Activated CD8-positive, alpha-beta memory T cell treated with anti-CD3 and anti-CD28 coated beads, Interleukin-2, amount 50 U/mL, for 1 hour (primary cell): ENCODE measurements around the gene SMARCB1.

ENCODE experiments used
- DNase-seq: peaks from one replicate; pipeline ENCODE4 v3.0.0-alpha.2; 2020; ENCODE audit errors: extremely low read depth

The SMARCB1 gene

DNA sequence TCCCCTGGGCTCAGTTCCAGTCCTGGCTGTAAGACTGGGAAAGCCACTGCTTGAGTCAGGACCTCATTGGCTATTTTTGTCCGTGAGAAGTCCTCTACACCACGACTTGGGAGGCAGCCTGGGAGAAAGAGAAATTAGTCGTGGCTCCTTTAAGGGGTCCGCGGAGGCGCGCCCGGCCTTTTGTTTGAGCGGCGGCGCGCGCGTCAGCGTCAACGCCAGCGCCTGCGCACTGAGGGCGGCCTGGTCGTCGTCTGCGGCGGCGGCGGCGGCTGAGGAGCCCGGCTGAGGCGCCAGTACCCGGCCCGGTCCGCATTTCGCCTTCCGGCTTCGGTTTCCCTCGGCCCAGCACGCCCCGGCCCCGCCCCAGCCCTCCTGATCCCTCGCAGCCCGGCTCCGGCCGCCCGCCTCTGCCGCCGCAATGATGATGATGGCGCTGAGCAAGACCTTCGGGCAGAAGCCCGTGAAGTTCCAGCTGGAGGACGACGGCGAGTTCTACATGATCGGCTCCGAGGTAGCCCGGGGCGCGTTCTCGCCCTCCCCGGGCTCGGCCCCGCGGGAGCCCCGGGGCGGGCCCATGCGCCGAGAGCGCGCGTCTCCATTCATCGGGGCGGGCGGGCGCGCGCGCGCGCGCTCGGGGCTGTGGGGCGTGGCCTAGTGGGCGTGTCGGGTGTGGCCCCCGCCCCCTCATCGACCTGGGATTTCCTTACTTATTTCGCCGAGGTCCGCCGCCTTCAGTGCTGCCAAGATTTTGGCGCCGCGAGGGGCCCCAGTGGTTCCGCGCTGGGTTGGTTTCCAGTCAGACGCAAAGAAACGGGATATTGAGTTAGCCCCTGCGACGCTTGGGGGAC is at the start of gene SMARCB1:
TSS of gene SMARCB1 (plus strand) at position 215 of the 848 bp plus-strand sequence. CDS start at position 419, 204 bp downstream.
- peak; percentile 65 for DNase-seq

DNA sequence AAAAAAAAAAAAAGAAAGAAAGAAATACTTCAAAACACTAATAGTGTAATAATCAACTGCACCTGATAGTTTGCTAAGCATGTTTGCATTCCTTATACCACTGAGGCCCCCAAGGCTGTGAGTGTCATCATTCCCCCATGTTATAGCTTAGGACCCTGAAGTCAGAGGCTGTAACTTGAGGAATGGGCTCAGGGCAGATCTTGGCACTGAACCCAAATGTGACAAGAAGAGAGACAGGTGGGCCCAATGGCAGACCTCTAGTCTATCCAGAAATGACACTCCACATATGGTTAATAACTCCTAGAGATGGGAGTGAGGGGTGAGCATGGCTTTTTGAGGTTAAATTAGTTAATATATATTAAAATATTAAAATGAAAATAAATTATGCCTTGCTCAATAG is 49.1 kb upstream of the SMARCB1 start:
- DNase-seq = no peak

DNA sequence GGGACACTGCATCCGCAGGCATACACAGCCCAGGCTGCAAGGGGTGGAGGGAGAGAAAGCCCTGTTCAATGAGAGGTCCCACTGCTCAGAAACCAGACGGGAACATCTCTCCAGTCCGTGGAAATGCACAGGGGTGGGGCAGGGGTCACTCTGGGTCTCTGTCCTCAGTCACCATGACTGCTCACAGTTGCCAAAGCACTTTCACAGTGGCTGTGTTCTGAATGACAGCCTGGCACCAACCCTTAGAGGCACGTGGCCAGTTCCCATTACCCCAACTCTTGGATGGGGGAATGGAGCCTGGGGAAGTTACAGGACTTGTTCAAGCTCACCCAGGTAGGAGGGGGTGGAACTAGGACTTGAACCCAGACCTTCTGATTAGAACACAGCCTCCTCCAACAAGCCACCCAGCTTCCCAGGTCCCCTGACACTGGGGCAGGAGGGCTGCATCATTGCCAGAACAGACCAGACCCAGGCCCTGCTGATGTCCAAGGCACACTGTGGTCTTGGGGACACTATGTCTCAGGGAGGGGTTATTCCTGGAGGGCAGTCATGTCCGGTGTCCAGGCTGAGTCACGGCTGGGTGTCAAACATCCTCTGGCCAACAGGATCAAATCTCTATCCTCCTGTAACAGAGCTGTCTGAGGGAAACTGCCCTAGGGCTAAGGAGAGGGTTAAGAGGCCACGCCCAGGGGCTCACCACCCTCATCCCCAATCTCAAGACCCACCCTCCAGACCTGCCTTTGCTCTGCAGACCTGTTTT is 44.1 kb upstream of the SMARCB1 start:
- DNase-seq = no peak

DNA sequence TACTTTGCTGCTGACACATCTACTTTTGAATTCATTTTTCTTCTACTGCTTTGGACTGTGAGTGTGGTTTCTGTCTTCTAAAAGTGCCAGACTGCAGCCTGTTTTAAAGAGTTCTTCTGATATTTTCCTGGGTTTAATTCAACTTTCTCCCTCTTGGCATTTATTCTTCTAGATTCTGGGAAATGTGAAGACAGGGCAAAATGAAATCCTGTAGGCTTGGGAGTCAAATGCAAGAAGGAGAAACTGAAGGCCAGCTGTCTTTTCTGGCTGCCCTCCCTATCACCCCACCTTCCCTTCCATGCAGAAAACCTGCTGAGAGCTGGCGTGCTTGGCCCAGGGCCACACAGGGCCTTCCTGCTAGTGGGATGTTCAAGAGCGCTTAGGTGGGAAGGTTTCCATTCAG is 43.5 kb upstream of the SMARCB1 start:
- DNase-seq = no peak

DNA sequence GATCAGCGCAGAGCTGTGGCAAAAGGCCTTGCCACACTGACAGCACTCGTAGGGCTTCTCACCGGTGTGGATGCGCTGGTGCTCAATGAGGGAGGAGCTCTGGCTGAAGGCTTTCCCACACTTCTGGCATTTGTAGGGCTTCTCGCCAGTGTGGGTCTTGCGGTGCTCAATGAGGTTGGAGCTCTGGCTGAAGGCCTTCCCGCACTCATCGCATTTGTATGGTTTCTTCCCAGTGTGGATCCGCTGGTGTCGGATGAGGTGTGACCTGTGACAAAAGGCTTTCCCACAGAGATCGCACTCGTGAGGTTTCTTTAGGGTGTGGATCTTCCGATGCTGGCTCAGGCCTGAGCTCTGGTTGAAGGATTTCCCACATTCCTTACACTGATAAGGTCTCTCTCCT is 42.8 kb upstream of the SMARCB1 start:
- no peak for DNase-seq

DNA sequence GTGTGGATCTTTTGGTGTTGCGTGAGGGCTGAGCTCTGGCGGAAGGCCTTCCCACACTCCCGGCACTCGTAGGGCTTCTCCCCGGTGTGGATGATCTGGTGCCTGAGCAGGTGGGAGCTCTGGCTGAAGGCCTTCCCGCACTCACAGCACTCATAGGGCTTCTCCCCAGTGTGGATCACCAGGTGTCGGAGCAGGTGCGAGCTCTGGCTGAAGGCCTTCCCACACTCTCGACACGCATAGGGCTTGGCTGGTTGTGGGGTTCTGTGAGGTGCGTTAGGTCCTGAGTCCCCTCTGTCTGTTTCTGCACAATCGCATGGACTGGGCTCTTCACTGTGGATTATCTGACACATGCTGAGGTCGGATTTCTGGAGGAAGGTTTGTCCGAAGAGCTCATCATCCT is 42.3 kb upstream of the SMARCB1 start:
- DNase-seq = no peak

DNA sequence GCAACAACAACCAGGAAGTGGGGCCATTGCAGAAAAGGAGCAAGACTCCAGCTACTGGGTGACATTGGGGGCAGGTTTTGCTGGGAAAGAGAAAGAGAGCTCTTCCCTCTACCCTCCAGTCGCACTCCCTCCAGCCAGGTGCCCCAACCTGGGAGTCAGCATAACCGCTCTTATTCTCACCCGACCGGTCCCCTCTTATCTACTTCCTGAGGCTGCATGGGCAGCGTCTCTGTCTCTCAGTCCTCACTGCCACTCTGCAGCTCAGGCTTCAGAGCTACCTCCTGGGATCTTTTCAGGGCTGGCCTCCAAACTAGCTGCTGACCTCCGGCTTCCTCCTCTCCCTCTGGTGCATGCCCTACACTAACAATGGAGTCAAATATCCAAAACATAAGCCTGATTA is 41.0 kb upstream of the SMARCB1 start:
- no peak for DNase-seq

DNA sequence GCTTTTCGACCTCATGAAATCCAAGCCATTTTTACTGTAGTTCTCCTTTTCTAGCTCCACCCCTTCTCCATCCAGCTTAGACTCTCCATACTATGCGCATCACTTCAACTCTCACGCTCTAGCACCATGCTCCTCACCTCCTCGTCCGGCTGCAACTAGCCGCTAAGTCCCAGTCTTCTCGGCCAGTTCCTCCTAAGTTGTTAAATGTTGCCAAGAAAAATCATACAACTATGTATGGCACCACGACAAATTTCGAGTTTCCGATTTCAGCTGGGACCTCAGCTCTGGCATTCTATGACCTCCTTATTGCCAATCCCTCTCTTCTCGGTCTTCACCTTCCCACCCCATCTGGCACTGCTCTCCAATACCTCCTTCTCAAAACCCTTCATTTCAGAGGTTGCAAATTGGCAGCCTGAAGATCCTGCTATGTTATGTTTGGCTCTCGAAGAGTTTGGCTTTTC is 36.9 kb upstream of the SMARCB1 start:
- DNase-seq = no peak

DNA sequence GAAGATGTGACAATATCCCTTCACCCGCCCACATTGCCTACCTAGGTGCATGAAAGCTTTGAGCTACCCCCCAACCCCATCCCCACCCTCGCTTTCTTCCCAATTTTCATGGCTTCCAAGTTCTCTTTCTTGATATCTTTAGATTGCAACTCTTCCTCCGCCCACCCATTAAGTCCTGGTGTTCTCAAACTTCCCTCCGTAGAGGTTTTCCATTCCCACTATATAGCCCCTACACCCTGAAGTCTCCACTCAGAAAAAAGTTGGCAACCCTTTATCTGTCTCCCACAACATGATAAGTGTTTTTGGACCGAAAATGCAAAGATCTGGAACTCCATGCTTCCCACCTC is 36.4 kb upstream of the SMARCB1 start:
- no peak for DNase-seq

DNA sequence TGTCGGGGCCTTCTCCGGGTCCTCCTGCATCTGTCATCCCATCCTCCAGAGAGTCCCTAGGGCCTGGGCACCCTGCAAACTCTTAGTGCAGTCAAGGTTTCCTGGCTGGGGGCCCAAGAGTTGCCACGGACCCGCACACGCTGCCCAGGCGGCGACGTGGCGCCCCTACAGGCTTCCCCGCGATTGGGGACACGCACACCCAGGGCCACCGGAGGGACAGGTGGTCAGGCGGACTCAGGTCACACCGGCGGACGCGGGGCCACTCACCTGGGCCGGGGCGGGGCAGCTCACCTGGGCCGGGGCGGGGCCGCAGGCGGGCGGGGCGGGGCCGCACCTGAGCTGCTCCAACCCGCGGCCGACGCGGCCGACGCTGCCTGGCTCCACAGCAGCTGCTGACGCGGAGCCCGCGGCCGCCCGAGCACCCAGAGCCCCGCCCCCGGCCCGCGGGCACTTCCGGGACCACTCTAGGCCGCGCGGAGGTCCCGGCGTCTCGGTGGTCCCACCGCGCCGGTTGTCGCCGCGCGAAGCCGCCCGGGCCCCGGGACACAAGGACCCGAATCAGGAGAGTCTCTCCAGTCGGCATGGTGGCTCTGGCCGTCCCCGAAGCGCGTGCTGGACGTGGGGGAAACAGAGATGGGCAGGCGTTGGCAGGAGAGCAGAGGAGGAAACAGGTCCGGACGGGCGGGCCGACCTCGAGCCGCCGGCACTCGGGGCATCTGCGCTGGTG is 35.9 kb upstream of the SMARCB1 start, which contains the start of gene ZNF70:
TSS of gene ZNF70 (minus strand) at position 399 of the 727 bp plus-strand sequence. CDS start 5,972 bp downstream, outside the sequence.
- peak; percentile 42 for DNase-seq

DNA sequence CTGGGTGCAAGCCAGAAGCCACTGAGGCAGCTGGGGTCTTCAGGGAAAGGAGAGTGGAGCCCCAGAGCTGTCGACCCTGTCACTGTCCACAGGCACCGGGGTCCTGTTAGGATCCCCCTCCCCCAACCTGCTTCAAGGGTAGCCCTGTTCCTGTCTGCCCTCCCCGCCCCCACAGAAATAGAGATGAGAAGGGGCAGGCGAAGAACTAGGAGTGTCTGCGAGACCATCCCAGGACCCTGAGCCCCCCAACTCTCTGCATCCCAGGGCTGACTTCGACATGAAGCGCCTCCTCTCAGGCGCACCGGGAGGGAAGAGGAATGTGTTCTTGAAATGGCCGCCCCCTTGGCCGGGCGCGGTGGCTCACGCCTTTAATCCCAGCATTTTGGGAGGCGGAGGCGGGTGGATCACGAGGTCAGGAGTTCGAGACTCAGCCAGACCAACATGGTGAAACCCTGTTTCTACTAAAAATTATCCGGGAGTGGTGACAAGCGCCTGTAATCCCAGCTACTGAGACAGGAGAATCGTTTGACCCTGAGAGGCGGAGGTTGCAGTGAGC is 35.2 kb upstream of the SMARCB1 start:
- DNase-seq = no peak

DNA sequence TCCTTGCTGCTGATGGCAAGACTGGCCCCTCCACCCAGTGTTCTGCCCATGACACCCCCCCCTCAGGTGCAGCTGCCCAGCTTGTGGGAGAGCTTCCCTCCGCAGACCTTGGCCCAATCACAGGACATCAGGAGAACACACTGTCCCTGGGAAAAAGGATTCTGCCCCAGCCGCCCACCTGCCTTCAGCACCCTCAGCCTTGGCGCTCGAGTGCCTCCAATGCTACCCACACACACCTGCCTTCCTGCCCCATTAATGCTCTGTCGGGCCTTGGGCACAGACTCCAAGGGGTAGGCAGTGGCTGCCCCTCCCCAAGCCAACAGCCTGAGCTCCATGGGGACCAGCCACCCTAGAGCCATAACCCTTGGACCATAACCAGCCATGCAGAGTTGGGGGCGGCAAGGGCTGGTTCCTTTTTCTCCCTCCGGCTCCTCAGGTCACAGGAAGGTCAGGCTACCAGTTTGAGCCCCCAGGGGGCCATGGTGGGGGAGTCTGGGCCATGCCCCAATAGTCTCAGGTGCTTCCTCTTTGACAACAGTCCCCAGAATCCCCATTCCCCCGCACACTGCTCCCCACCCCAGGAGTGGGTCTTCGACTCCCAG is 34.6 kb upstream of the SMARCB1 start:
- no peak for DNase-seq

DNA sequence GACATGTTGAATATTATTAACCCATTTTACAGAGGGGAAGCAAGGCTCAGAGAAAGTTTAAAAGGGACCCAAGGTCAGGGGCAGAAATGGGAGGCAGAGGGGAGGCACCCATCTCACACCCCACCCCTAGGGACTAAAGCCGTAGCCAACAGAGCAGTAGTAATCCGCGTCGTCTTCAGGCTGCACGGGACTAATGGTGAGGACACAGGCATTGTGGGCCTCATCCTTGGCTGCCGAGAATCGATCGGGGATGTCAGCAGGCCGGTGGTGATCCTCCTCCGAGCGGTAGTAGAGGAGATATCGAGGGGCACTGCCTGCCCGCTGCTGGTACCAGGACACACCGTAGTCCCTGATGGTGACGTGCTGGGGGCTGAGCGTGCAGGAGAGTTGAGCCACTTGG is 34.0 kb upstream of the SMARCB1 start:
- DNase-seq = no peak

DNA sequence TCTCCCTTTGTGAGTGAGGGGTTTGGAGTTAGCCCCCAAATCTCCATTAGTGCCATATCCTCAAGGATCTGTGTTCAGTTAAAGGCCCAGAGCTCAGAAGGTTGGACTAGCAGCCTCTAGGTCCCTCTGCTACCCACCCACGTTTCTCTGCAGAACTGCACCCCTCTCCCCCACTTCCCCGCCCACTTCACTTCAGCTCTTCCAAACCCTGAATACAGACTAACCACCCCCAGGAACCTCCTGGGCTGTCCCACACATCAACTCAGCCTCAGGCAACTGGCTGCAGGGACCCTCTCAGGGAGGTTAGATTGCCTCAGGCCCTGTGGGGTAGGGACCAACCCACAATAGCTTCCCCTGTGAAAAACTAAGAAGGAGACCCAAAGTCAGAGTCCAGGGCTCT is 33.4 kb upstream of the SMARCB1 start:
- no peak for DNase-seq

DNA sequence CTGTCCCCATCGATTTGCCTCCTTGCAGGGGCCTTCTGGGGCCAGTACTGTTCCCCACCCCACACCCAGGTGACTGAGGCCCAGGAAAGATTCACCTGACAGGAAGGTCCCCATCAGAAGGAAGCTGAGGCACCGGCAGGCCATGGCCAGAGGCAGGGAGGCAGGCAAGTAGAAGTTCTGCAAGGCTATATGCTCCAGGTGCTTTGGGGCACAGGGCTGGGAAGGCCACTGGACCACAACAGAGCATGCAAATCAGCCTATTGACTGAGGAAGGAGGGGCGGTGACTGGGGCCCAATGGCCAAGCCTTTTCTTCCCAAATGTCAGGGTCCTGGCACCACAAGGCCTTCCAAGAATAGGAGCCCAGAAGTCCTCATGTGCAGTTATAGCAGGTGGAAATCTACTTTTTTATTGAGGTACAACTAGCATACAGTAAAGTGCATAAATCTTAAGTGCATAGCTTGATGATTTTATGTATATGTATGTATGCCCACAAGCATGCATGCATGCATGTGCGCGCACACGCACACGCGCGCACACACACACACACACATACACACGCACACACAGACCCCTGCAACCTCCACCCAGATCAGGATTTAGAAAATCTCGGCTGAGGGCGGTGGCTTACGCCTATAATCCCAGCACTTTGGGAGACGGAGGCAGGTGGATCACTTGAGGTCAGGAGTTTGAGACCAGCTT is 32.4 kb upstream of the SMARCB1 start, which contains the start of gene VPREB3:
TSS of gene VPREB3 (minus strand) at position 206 of the 700 bp plus-strand sequence. CDS start at position 144, 62 bp downstream.
- no peak for DNase-seq

DNA sequence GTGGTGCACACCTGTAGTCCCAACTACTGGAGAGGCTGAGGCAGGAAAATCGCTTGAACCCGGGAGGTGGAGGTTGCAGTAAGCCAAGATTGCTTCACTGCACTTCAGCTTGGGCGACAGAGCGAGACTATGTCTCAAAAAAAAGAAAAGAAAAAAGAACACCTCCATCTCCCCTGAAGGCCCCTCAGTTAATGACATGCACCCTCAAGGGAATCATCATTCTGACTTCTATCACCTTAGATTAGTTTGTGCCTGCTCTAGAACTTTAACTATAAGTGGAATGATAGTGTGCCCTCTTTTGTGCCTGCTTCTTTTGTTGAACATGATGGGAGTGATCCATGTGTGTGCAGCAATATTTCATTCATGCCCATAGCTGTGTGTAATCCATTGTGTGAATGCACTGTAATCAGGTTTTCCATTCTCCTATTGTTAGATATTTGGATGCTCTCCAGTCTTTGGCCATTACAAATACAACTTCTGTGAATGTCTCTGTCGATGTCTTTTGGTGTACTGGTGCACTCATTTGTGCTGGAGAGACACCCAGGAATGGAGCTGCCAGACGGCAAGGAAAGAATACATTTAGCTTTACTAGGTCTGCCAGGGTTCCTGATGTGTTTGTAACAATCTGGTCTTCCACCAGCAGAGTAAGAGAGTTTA is 31.7 kb upstream of the SMARCB1 start:
- DNase-seq = no peak

DNA sequence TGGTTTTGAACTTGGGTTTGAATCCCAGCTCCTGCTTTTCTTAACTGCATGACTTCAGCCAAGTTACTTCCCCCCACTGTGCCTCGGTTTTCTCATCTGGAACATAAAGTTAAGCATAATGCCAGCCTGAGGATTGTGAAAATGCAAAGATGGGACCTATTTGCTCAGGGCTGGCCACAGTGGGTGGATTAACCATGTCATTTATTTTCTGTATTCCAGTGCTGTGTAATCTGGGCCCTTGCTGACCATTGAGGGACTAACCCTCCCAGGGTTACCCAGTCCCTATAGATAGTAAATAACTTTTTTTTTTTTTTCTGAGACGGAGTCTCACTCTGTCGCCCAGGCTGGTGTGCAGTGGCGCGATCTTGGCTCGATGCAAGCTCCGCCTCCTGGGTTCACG is 31.1 kb upstream of the SMARCB1 start:
- no peak for DNase-seq

DNA sequence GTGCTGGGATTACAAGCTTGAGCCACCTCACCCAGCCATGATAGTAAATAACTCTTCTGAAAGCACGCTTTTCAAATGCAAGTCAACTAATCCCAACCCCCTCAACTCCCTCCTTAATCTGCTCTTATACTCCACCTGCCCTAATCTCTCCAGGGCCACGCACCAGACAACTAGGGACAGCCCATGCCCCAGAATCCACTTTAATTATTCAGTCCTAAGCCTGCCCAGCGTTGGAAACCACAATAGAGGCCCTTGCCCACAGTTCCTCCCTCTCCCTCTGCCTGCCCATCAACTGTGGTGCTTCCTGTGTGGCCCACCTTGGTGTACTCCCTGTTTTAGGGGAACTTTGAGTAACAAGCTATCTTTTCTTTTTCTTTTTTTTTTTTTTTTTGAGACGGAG is 29.9 kb upstream of the SMARCB1 start:
- no peak for DNase-seq

DNA sequence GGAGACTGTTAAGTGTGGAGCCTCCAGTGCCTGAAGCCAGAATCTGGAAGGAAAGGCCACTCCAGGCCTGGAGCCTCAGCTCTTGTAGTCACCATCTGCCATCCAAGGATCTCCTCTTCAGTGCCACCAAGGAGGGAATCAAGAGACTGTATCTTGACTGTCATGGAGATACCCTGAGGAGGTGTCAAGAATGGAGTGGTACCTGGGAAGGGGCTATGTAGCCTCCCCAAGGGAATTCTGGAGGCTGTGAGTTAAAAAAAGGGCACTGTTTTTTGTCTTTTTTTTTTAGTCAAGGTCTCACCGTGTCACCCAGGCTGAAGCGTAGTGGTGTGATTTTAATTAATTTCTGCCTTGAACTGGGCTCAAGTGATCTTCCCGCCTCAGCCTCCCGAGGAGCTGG is 27.2 kb upstream of the SMARCB1 start:
- no peak for DNase-seq

DNA sequence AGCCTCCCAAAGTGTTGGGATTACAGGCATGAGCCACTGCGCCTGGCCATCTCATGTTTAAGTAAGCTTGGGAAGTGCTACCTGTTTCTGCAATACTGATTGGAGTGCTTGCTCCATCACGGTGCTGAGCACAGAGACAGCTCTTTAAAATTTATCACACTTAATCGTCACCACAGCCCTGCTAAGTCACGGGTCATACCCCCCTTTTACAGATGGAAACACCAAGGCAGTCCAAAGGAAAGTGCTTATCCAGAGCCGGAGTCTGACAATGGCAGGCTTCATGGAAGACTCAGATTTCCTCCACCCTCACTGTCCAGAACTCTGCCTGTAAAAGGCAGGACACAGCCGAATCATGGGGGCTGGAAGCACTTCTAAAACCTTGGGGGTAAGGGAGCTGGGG is 26.7 kb upstream of the SMARCB1 start:
- no peak for DNase-seq
